Measurements from ENCODE around the gene EP300.

The EP300 gene

GRCh38 chr22:41216984-41217383, 124.6 kb downstream of the EP300 start:
- no peak for DNase-seq

DNA sequence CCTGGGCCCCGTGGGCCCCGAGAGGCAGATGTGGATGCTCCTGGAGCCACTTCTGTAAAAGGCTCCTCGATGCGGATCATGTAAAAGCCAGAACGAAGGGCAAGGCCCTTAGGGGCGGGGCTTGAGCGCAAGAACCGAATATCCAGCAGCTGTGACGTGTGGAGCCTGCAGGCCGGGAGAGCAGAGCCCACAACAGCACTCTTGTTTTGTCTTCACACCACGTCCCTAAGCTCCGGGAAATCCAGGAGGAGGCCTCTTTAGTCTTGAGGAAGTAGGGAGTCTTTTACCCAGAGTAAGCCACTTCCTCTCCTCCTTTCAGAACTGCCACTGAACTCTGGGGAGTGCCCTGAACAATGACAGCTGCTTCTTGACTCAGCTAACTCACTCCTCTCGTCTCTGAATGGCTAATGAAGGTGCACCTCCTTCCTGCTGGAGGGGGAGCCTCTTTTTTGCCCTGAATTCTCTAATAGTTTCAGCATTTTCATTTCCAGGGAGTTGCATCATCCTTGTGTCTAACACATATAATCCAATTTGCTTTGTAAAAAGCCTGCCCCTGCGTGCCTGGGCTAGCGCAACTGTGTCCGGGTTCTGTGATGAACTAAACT, 125.3 kb downstream of the EP300 start:
- DNase-seq: peak; percentile 72

GRCh38 chr22:41222846-41223507, 130.6 kb downstream of the EP300 start:
- no peak for DNase-seq

DNA sequence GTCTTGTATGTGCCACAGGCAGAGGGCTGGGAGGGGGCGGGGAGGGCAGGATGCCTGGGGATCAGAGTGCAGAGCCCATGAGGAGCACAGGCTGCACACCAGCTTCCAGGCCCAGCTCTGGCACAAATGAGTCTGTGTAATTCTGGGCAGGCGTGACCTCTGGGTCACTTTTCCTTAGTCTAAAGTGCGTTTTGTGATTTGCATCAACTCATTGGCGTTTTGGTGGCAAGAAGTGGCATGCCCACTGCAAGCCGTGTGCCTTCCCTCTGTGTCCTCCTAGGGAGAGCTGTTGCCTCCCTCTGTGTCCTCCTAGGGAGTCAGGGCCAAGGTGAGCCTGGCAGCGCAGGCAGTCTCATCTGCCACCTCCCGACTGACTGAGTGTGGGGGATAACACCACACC, 131.1 kb downstream of the EP300 start:
- DNase-seq: no peak

GRCh38 chr22:41226723-41227655, 134.6 kb downstream of the EP300 start:
- no peak for DNase-seq

- no peak for DNase-seq
These were observed 136.8 kb downstream of the EP300 start for GRCh38 chr22:41229215-41229614.

Measured in activated CD4-positive, alpha-beta T cell treated with anti-CD3 and anti-CD28 coated beads, Interleukin-2, Interleukin-6, amounts not matched to agents 100 ng/mL and 50 ng/mL, durations not matched to agents 16 hours and 8 hours (primary cell).